Right hindlimb (tissue), 1 donor: ENCODE measurements around the gene NFX1.

ENCODE experiments used
- DNase-seq: peaks from one replicate; pipeline ENCODE4 v3.0.0-alpha.2; 2018

Gene NFX1

DNA sequence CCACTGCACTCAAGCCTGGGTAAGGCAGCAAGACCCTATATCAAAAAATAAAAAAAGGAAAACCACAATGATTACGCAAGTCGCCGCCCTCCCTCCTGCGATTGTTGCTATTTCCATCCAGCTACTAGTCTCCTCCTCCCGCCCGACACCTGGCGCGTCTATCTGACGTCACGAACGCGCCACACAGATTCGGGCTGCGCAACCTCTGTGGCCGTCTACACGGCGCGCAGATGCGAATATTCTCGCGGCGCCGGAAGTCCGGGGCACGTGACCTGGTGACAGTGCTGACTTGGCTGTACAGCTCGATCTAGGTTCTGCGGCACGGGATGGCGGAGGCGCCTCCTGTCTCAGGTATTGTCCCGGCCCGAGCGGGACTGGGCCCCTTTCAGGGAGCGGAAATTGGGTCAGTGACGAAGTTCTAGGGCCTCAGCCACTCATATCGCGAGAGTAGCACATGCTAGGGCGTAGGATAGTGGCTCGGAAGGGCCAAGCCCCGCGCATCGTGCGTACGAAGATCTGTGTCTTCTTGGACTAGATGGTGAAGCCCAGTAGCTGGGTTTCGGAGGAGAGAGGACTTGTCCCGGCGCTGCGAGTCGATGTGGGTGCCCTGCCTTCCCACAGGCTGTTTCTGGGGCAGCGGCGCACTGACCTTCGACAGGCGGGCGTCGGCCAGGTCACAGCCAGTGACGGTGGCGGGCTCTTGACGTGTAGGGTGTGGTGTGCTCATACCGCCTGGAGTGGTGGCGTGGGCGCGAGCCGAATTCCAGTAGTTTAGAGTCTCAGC, at the start of gene NFX1:
Gene NFX1, plus strand, starts transcription at position 270 of the 784 bp plus-strand sequence. Its CDS starts 57 bp downstream, at position 327.
- DNase-seq: peak; percentile 99

GRCh38 chr9:33241298-33241697, 49.0 kb upstream of the NFX1 start:
- no peak for DNase-seq

GRCh38 chr9:33242609-33243134, 47.6 kb upstream of the NFX1 start:
- no peak for DNase-seq

DNA sequence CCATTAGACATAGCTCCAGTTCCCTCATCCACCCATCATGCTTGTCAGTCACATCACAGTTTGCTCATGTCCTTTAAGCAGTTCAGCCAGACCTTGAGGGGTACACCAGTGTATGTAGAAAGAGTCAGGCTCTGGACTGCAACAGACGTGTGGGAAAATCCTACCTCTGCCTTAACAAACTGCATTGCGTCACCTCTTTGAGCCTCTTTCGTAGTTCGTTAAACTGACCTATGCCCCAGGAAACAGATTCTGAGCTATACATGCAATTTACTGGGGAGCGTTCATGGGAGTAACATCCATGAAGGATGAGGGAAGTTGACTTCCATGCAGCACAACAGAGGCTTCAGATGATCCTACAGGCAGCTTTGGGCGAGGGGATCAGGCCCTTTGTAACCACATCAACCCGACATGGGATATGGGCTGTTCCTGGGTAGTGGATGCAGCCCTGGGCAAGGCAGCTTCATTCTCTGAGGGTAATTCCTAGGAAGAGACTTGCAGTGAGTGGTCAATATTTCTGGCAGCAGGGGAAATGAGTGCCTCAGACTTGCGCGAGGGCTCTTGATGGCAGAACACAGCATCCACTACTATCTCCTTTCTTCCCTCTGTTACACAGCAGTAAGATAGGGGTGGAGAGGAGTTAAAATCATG, 46.1 kb upstream of the NFX1 start:
- no peak for DNase-seq

DNA sequence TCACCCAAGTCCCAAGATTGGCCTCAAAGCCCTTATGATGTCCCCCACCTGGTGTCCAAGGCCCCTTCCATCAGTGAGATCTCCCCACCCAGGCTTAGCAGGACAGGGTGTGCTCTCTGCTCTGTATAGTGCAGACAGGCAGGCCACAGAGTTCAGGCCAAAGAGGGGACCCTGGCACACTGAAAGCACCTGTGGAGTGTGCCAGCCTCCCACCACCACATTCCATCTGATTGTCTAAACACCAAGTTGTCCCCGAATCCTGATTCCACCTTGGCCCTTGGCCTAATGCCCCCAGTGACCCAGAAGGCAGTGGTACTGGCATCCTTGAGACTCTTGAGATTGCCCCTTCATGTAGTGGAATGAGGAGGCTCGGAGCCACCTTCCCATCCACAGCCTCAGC, 45.0 kb upstream of the NFX1 start:
- no peak for DNase-seq

- no peak for DNase-seq
Measured at GRCh38 chr9:33246269-33246860, 44.0 kb upstream of the NFX1 start.

DNA sequence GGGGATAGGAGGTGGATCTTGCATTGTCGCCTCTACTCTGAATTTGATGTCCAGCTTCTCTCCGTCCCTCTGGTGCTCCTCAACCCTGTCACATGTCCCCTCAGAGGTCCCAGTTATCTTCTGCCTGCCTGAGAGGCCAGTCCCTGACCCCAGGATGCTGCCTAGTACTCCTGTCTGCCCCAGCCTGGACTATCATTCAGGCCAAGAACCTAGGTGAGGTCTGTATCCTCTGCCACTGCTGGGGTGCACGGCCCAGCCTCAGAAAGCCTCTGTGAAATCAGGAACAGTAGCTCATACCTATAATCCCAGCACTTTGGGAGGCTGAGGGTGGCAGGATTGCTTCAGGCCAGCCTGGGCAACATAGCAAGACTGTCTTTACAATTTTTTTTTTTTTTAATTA, 41.7 kb upstream of the NFX1 start:
- no peak for DNase-seq

- no peak for DNase-seq
Measured at GRCh38 chr9:33249087-33249658, 41.1 kb upstream of the NFX1 start.

DNA sequence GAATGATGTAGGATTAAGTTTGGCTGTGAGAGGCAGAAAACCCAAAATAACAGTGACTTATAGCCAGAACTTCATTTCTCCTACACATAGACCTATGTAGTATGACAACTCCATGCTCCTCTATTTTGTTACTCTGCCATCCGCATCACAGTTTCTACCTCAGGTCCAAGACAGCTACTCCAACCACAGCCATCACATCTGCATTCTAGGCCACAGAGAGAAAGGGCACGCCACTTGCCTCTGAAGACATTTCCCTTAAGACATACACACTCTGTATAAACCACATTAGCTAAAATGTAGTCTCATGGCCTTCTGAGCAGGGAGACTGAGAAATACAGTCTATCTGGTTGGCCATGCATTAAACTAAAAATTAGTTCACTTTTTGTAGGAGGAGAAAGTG, 40.3 kb upstream of the NFX1 start:
- no peak for DNase-seq

- no peak for DNase-seq
Measured at GRCh38 chr9:33250458-33250995, 39.8 kb upstream of the NFX1 start.

GRCh38 chr9:33254211-33254610, 36.1 kb upstream of the NFX1 start:
- no peak for DNase-seq

DNA sequence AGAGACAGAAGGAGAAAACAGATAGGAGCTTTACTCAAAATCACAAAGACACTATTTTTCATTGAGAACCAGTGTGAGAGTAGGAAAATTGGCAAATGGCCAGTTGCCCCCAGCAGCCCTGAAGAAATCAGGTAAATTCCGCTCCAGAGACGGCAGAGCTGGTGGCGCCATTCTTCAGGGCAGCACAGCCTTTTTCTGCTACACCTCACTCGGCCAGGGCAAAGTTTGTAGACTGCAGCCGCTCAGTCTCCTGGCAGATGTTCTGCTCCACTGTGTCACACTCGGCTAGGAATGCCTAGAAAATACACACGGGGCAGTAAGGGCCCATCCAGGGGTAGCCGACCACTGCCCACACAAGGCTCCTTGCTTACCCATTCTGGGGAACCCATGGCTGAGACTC, 35.3 kb upstream of the NFX1 start:
- DNase-seq: no peak

DNA sequence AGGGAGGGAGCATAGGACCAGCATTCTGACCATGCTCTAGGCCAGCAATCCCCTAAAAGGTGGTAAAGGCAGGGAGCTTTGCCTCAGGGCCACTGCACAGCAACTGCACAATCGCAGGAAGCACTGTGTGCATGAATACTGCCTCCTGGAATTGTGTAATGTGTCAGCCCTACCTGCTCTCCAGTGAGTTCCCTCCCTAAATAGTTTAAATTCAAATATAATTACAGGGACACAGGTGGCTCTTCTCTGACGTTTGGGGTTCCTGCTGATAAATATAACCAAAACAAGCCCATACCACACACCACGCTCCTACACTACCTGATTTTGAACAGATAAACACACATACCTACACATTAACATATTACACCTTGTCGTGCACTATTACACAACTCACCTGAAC, 34.8 kb upstream of the NFX1 start:
- no peak for DNase-seq

GRCh38 chr9:33256236-33256635, 34.1 kb upstream of the NFX1 start:
- DNase-seq: no peak

DNA sequence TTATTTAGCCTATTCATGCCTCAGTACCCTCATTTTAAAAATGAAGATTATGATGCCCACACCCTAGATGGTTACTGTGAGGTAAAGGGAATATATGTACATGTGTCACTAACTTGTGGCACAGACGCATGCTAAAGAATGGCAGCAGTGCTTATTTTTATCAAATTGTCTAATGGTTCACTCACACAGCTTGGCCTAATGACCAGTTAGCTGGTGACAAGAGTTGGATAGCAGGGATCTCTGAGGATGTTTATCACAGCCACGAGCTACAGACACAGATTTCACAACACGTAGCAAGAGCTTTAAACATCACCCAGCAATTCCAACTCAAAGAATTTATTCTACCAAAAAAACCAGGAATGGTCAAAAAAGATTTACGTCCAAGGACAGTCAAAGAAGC, 33.0 kb upstream of the NFX1 start:
- DNase-seq: no peak

- no peak for DNase-seq
Measured at GRCh38 chr9:33260372-33260771, 29.9 kb upstream of the NFX1 start.

- DNase-seq: no peak
Measured at GRCh38 chr9:33263131-33264002, 26.9 kb upstream of the NFX1 start.

GRCh38 chr9:33264003-33264472, 26.3 kb upstream of the NFX1 start:
- peak; percentile 64 for DNase-seq

GRCh38 chr9:33264473-33265177, 25.7 kb upstream of the NFX1 start, which contains the start of the genes BAG1 and CHMP5:
Gene BAG1 (minus strand): TSS chr9:33264708.
Gene CHMP5 (plus strand): TSS chr9:33265049. CDS start chr9:33265079, 30 bp downstream.
- peak; percentile 100 for DNase-seq

- no peak for DNase-seq
Measured at GRCh38 chr9:33265211-33265865, 25.0 kb upstream of the NFX1 start.
